Left colon (tissue), 2 donors: ENCODE data around the gene DHX8. TPM values are rescaled to one million over a fixed set of nuclear protein-coding genes. Genes with fewer than 3 reads are reported as not detected.
A peak's percentile ranks its signal among the peaks of the same experiment; 100 is the strongest.

Experiments used
- ATAC-seq: fragments of 200-7000 bp; cut with Tn5 transposase; one replicate; pipeline ENCODE4 v1.9.1; 2020; ENCODE audit warnings: mild to moderate bottlenecking, moderate library complexity
- DNase-seq, 2 donors: peaks; one replicate each; pipeline ENCODE4 v3.0.0-alpha.2; 2020
- intact Hi-C, 2 donors: fragments of 100-400 bp; cut with DNase I in 1 of 2; cut with micrococcal nuclease in 1 of 2; formaldehyde crosslinking; loops; one replicate each; pipeline versions ENCODE4 v1.11.2 to v1.14.0; 2022; cut with DNase I, micrococcal nuclease
- total RNA-seq, 2 donors: library from RNA; stranded (reverse); fragmentation: NEBNext Ultra II Directional; extraction: Animal tissue kit (Norgen Biotek cat#: 25700); gene quantifications; one replicate each; pipeline ENCODE4 v1.2.1, GENCODE V29; 2021
- donor health status: DM: no; HTN: no; CAD: no.
- donor health status: DM: yes; HTN: yes; CAD: no.

Gene DHX8
- total RNA-seq, 2 donors from 2014 or later = 42.5 to 49.8 TPM

DNA sequence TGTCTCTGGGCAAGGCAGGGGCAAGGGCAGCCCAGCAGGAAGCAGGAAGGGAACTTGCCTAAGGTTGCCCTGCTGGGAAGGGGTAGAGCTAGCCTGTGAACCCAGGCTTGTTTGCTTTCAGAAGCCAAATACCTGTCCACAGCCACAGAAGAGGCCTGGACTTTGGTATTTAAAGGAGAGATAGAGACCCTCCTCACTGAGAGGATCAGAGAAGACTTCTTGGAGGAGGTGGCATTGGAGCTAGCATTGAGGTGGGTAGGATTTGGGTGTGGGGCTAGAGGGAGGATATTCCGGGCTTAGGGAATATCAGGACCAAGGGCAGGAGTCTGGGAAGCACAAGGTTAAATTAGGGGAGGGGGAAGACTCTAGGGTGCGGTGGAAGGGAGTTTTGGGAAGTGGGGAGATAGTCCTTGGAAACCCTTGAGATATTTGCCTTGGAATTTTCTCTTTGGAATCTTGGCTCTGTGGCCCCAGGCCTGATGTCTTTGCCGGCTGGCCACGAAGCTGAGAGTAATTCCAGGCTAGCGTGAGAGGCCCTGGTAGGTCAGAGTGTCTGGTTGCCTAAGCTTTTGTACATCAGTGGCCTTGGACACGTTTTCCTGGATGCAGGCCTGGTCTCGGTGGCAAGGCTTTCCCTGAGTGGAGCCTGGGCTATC, 75.5 kb downstream of the DHX8 start:
- intact Hi-C loops = no loop called here
- ATAC-seq (no peak), DNase-seq (no peak)

- intact Hi-C loops = no loop called here
- ATAC-seq (no peak), DNase-seq (no peak)
Measured at GRCh38 chr17:43560461-43561427, 77.0 kb downstream of the DHX8 start.

- intact Hi-C loops = no loop called here
- DNase-seq (no peak), ATAC-seq (peak; percentile 47)
Measured at GRCh38 chr17:43562679-43563599, 79.2 kb downstream of the DHX8 start.

GRCh38 chr17:43563600-43564594, 80.1 kb downstream of the DHX8 start:
- intact Hi-C loops = no loop called here

GRCh38 chr17:43568506-43569082, 84.8 kb downstream of the DHX8 start:
- intact Hi-C loops = no loop called here
- ATAC-seq = no peak
- no peak for DNase-seq

More at GRCh38 chr17:43563600-43564594, 80.1 kb downstream of the DHX8 start:
- ATAC-seq = no peak
- DNase-seq = no peak

DNA sequence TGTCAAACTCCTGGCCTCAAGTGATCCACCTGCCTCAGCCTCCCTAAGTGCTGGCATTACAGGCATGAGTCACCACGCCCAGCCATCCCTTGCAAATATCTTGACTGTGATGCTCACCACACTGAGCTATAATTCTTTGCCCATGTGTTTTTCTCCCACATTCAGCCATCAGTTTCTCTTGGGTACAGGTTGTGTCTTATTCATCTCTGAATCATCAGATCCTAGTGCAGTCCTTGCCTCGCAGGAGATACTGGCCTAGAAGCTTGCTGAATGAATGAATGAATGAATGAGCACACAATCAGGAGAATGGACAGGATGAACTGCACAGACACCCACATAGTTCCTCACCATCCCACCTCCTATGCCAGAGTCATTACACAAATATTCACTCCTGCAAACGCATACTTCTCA, 86.7 kb downstream of the DHX8 start:
- DNase-seq (no peak), ATAC-seq (no peak)
- intact Hi-C loops = loop anchor here in 1 of 2 donors (10.0 kb wide), 1 partner anchor 184 kb away; the partner anchor contains the start of gene SOST

DNA sequence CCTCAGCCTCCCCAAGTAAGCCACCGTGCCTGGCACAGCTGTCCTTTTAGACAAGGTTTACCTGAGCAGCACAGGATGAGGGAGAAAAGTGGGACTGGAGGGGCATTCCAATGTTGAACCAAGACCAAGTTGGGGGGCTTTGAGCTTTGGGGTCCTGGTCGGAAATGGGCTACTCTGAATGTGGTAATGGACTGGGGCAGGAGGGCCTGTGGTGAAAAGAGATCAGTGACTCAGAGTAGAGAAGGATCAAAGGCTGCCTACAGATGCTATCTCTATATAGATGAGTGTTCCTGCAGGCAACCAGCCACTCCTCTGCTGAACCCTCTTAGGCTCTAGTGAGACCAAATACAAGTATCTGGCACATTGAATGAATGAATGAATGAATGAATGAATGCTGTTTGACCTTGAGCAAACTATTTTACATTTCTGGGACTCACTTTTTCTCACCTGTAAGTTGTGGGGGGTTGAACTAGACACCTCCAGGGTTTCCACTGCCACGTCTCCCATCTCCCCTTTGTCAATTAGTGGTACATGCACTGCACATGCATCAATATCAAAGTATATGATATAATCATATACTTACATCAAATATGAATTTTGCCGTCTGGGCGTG, 88.7 kb downstream of the DHX8 start:
- ATAC-seq = no peak
- intact Hi-C loops = loop anchor here in 1 of 2 donors (10.0 kb wide), 1 partner anchor 182 kb away; the partner anchor contains the start of gene SOST
- no peak for DNase-seq

DNA sequence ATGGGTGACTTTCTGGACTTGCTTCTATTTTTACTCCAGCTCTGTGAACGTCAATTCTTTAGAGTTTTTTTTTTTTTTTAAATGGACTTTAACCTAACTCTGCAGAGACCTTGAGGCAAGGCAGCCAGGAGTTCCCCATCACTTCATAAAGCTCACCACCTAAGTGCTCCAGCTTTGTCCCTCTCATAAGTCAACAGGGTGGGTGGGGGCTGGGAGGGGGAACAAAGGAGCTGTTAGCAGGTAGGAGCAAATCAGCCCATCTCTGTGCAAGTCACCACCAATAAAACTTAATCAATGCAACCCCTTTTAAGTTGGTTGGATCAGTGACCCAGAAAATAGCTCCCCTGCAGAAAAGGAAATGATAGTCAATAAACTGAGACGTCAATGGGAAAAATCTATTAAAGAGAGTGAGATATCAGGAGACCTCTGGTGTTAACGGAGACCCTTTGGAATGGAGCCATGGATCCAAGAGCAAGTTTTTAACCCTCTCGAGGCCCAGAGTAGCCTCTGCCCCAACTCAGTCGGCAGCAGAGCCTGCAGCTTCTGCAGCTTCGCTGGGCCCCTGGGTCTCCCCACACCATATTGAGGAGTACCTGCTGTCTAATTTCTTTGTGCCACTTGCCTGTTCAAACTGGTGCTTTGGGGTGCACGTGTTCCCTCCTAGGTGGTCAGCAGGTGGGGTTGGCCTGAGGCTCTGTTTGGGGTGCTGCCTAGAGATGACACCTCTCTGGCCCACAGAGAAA, 90.0 kb downstream of the DHX8 start:
- ATAC-seq (peak; percentile 59), DNase-seq (no peak)
- intact Hi-C loops = loop anchor here in 1 of 2 donors (10.0 kb wide), 1 partner anchor 181 kb away; the partner anchor contains the start of gene SOST

DNA sequence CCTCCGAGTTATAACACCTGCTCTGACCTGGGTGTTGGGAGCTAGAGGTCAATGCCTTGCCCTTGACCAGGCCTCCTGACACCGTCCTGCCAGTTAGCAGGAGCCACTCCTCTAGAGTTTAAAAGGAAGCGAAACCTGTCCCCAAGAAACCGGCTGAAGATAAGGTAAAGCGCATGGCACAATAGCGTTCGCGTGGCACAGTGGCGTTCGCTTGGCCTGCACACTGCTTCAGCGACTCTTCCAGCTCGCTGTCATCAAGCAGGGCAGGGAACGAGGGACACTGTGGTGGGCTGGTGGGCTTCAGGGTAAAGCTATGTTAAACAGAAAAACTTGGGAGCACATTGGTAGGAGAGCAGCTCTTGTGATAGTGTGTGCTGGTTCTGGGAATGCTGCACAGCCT, 90.6 kb downstream of the DHX8 start:
- intact Hi-C loops = loop anchor here in 1 of 2 donors (10.0 kb wide), 1 partner anchor 180 kb away; the partner anchor contains the start of gene SOST
- ATAC-seq = peak; percentile 77
- peak in 1 of 2 donors; percentile 39 for DNase-seq

DNA sequence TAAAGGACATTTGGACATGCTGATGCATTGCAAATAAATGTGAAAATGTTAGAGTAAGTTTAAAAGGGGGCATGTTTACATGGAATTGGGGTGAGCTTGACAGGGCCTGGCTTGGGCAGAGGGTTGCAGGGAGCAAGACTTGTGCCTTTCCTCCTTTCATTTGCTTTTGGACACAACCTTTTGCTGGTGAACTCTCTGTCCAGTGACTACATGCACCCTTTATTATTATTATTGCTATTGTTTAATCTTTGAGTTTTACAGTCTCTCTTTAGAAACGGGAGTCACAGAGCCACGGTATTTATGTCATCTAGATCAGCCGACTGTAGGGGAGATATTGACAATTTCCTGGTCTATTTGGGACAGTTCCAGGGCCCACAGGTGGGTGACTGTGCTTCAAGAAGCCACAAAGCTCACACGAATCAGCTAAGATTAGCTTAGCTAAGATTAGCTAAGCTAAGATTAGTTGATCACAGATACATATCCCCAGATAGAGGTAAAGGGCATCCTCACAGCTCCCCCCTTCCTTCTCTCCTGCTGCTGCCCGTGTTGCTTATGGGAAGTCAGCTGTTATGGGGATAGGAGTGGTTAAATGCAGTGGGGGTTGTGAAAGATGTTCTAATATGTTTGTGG, 91.2 kb downstream of the DHX8 start:
- DNase-seq (no peak), ATAC-seq (no peak)
- intact Hi-C loops = loop anchor here in 1 of 2 donors (10.0 kb wide), 1 partner anchor 180 kb away; the partner anchor contains the start of gene SOST

Other genes with a start within 250 kb of the DHX8 start
- 1,000 to 10,000 TPM; 4,822 to 6,579 TPM for gene RNU2-1, start 250.0 kb upstream of the DHX8 start, total RNA-seq
- 1 to 10 TPM; 1.5 to 7.3 TPM for gene ARL4D, start 85.0 kb upstream of the DHX8 start, total RNA-seq
- under 1 TPM; 0.89 to 0.95 TPM for gene ETV4, start 62.4 kb downstream of the DHX8 start, total RNA-seq
- gene MEOX1, start 177.9 kb downstream of the DHX8 start, total RNA-seq = 1 to 10 TPM; 1.2 to 1.8 TPM